H9 (cell line): ENCODE measurements around the gene IL3RA. TPM values are rescaled to one million over a fixed set of nuclear protein-coding genes. Genes with fewer than 3 reads are reported as not detected.

Source experiments
- DNase-seq: peaks from one replicate; pipeline ENCODE4 v3.0.0-alpha.2; 2017
- H2AFZ ChIP-seq: one replicate; pipeline ENCODE4 v1.6.1; 2013; ENCODE audit warnings: mild to moderate bottlenecking, low read length, control low read depth, moderate library complexity
- H2AK5ac ChIP-seq: 2 replicates; pipeline ENCODE4 v1.6.1; 2013; ENCODE audit warnings: low read length, control low read depth, mixed read lengths; ENCODE audit not compliant: insufficient read length
- H2BK120ac ChIP-seq: one replicate; pipeline ENCODE4 v1.6.1; 2013; ENCODE audit warnings: low read depth, mild to moderate bottlenecking, low read length, control low read depth, inconsistent platforms; ENCODE audit not compliant: poor library complexity, severe bottlenecking
- H2BK12ac ChIP-seq: 2 replicates; pipeline ENCODE4 v1.6.1; 2013; ENCODE audit warnings: low read length, control low read depth, mixed read lengths, low read depth; ENCODE audit not compliant: insufficient read length
- H2BK15ac ChIP-seq: 2 replicates; pipeline ENCODE4 v1.6.1; 2013; ENCODE audit warnings: low read depth, low read length, control low read depth
- H2BK20ac ChIP-seq: one replicate; pipeline ENCODE4 v1.6.1; 2013; ENCODE audit warnings: low read depth, mild to moderate bottlenecking, low read length, control low read depth, inconsistent platforms; ENCODE audit not compliant: poor library complexity, severe bottlenecking
- H2BK5ac ChIP-seq: 2 replicates; pipeline ENCODE4 v1.6.1; 2013; ENCODE audit warnings: low read length, control low read depth, mixed read lengths; ENCODE audit not compliant: insufficient read length
- H3K14ac ChIP-seq: 2 replicates; pipeline ENCODE4 v1.6.1; 2013; ENCODE audit warnings: low read length, control low read depth; ENCODE audit not compliant: insufficient read depth
- H3K18ac ChIP-seq: 2 replicates; pipeline ENCODE4 v1.6.1; 2013; ENCODE audit warnings: low read depth, mild to moderate bottlenecking, mixed read lengths, low read length, control low read depth; ENCODE audit not compliant: insufficient read length
- H3K23ac ChIP-seq: 2 replicates; pipeline ENCODE4 v1.6.1; 2013; ENCODE audit warnings: low read length, control low read depth, mixed read lengths, low read depth; ENCODE audit not compliant: insufficient read length
- H3K23me2 ChIP-seq: 2 replicates; pipeline ENCODE4 v1.6.1; 2013; ENCODE audit warnings: low read depth, mild to moderate bottlenecking, mixed read lengths, low read length, control low read depth; ENCODE audit not compliant: insufficient read length, poor library complexity, severe bottlenecking
- H3K27ac ChIP-seq: 2 replicates; pipeline ENCODE4 v1.5.1; 2013; ENCODE audit warnings: low read length, control low read depth, mixed read lengths, low read depth; ENCODE audit not compliant: insufficient read length
- H3K27me3 ChIP-seq: 2 replicates; pipeline ENCODE4 v1.6.1; 2013; ENCODE audit warnings: low read length, control low read depth, inconsistent platforms; ENCODE audit not compliant: insufficient read depth
- H3K4ac ChIP-seq: 2 replicates; pipeline ENCODE4 v1.6.1; 2013; ENCODE audit warnings: low read depth, mild to moderate bottlenecking, control low read depth, inconsistent platforms, low read length, moderate library complexity
- H3K4me1 ChIP-seq: 2 replicates; pipeline ENCODE4 v1.6.1; 2013; ENCODE audit warnings: low read length, control low read depth, inconsistent platforms; ENCODE audit not compliant: insufficient read depth
- H3K4me2 ChIP-seq: 2 replicates; pipeline ENCODE4 v1.6.1; 2013; ENCODE audit warnings: low read length, control low read depth, mixed read lengths; ENCODE audit not compliant: insufficient read length, insufficient read depth
- H3K56ac ChIP-seq: 2 replicates; pipeline ENCODE4 v1.6.1; 2013; ENCODE audit warnings: low read depth, mild to moderate bottlenecking, mixed read lengths, low read length, control low read depth; ENCODE audit not compliant: insufficient read length
- H3K79me1 ChIP-seq: 2 replicates; pipeline ENCODE4 v1.6.1; 2013; ENCODE audit warnings: low read depth, mild to moderate bottlenecking, moderate library complexity, low read length, control low read depth, inconsistent platforms; ENCODE audit not compliant: insufficient read depth, poor library complexity, severe bottlenecking
- H3K79me2 ChIP-seq: 2 replicates; pipeline ENCODE4 v1.6.1; 2013; ENCODE audit warnings: low read length, control low read depth, inconsistent platforms; ENCODE audit not compliant: insufficient read depth
- H3K9ac ChIP-seq: 2 replicates; pipeline ENCODE4 v1.6.1; 2013; ENCODE audit warnings: low read length, control low read depth, mixed read lengths; ENCODE audit not compliant: insufficient read length; ENCODE audit errors: extremely low read depth
- H3K9me3 ChIP-seq: one replicate; pipeline ENCODE4 v1.6.1; 2013; ENCODE audit warnings: low read depth, low read length, inconsistent platforms; ENCODE audit not compliant: control insufficient read depth
- H3T11ph ChIP-seq: one replicate; pipeline ENCODE4 v1.6.1; 2013; ENCODE audit warnings: mild to moderate bottlenecking, low read length, control low read depth, inconsistent platforms
- H4K20me1 ChIP-seq: one replicate; pipeline ENCODE4 v1.6.1; 2013; ENCODE audit not compliant: control insufficient read depth, insufficient read length, insufficient read depth
- H4K5ac ChIP-seq: 2 replicates; pipeline ENCODE4 v1.6.1; 2013; ENCODE audit warnings: low read depth, mild to moderate bottlenecking, mixed read lengths, low read length, control low read depth; ENCODE audit not compliant: insufficient read length
- H4K8ac ChIP-seq: replicated peaks from 2 replicates; pipeline ENCODE4 v1.6.1; 2013; ENCODE audit warnings: low read length, control low read depth, mixed read lengths, low read depth; ENCODE audit not compliant: insufficient read length
- H4K91ac ChIP-seq: 2 replicates; pipeline ENCODE4 v1.6.1; 2013; ENCODE audit warnings: low read depth, mild to moderate bottlenecking, moderate library complexity, mixed read lengths, low read length, control low read depth; ENCODE audit not compliant: insufficient read length
- H3K27ac Mint-ChIP-seq, 3 experiments: 2 replicates in 2 of 3; 3 replicates in 1 of 3; pipeline ENCODE4 v1.8.0; 2020 to 2021; ENCODE audit warnings: mixed read lengths in 3 of 3, mild to moderate bottlenecking in 1 of 3, moderate library complexity in 1 of 3
- H3K27me3 Mint-ChIP-seq: 2 replicates; pipeline ENCODE4 v1.8.0; 2021; ENCODE audit warnings: low read depth, mild to moderate bottlenecking, moderate library complexity, mixed read lengths
- H3K36me3 Mint-ChIP-seq, 3 experiments: 2 replicates in 2 of 3; 3 replicates in 1 of 3; pipeline ENCODE4 v1.8.0; 2020 to 2021; ENCODE audit warnings: low read depth in 3 of 3, mixed read lengths in 3 of 3; ENCODE audit not compliant: insufficient read depth in 1 of 3
- H3K4me1 Mint-ChIP-seq, 2 experiments: 2 replicates each; pipeline ENCODE4 v1.8.0; 2020; ENCODE audit warnings: mixed read lengths in 2 of 2
- H3K4me3 Mint-ChIP-seq, 2 experiments: 2 replicates in 1 of 2; 3 replicates in 1 of 2; pipeline ENCODE4 v1.8.0; 2020 to 2021; ENCODE audit warnings: mild to moderate bottlenecking in 2 of 2, mixed read lengths in 2 of 2, moderate library complexity in 1 of 2
- H3K9me3 Mint-ChIP-seq, 2 experiments: 2 replicates in 1 of 2; 3 replicates in 1 of 2; pipeline ENCODE4 v1.8.0; 2020; ENCODE audit warnings: mild to moderate bottlenecking in 2 of 2, mixed read lengths in 2 of 2, moderate library complexity in 1 of 2
- WGBS: extraction: QIAGEN DNeasy Blood & Tissue Kit; methylation state at CpG from one replicate; pipeline ENCODE4 v1.1.7; 2013; ENCODE audit warnings: missing lambda C conversion rate, low lambda C conversion rate, mixed read lengths; ENCODE audit not compliant: insufficient read length; ENCODE audit errors: extremely low coverage; 5-methylcytosine and 5-hydroxymethylcytosine counted together
- total RNA-seq: library from RNA; stranded (reverse); gene quantifications from 2 replicates; pipeline ENCODE4 v1.2.1, GENCODE V29; 2021
- TF ChIP-seq, protein P1 (sequence below): fragments of 200-600 bp; sonication (generic); conservative IDR thresholded peaks from 3 replicates; pipeline ENCODE4 v1.8.0; 2021; ENCODE audit warnings: antibody characterized with exemption, mild to moderate bottlenecking

The IL3RA gene
- total RNA-seq, 1 experiment from 2014 or later, result 0.24 TPM

DNA sequence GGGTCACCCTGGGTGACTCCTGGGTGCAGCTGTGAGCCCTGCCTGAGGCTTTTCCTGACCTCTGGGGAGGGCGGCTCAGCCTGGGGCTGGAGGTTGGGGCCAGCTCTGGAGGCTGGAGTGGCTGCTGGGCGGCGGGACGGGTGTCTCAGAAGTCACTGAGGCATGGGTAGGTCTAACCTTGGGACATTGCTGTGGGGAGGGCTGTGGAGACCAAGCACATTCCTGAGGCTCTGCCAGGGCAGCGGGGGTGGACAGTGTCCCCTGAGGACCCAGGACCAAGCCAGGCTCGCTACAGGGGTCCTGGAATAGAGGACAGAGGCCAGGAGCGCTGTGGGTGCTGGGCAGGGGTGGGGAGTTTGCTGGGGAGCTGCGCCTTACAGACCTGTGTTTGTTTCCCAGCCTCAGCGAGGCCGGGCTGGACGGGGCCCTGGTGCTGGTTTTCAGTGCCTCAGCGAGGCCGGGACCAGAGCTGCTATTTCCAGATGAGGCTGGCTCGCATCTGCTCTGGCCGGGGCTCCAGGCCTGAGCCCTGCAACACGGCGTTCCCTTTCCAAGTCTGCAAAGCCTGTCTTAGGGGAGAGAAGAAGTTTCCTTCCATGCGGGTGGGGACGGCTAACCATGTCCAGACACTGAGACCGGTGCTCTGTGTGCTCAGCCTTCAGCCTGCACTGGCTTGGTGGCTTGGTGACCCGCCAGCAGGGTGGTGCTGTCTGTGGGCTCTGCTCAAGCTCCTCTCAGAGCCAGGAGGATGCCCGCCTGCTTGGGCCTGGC, 58.3 kb downstream of the IL3RA start:
- TF ChIP-seq, protein P1, sequence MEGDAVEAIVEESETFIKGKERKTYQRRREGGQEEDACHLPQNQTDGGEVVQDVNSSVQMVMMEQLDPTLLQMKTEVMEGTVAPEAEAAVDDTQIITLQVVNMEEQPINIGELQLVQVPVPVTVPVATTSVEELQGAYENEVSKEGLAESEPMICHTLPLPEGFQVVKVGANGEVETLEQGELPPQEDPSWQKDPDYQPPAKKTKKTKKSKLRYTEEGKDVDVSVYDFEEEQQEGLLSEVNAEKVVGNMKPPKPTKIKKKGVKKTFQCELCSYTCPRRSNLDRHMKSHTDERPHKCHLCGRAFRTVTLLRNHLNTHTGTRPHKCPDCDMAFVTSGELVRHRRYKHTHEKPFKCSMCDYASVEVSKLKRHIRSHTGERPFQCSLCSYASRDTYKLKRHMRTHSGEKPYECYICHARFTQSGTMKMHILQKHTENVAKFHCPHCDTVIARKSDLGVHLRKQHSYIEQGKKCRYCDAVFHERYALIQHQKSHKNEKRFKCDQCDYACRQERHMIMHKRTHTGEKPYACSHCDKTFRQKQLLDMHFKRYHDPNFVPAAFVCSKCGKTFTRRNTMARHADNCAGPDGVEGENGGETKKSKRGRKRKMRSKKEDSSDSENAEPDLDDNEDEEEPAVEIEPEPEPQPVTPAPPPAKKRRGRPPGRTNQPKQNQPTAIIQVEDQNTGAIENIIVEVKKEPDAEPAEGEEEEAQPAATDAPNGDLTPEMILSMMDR, result no peak
- Mint-ChIP-seq H3K9me3 (peaks cover 3 to 4% of the 10 kb centered on the region in 2 experiments; a peak in 3 of 5 replicates), H3K36me3 (peaks cover 31 to 59% (median 40%) of the 10 kb centered on the region in 3 experiments), H3K27ac (peak overlapping the region in 2 of 3 experiments; percentile 41 to 81; a peak in 3 of 7 replicates), H3K4me3 (peak overlapping the region; percentile 92 to 95), H3K4me1 (peaks cover 22 to 38% of the 10 kb centered on the region in 2 experiments), H3K27me3 (no peaks in the 10 kb centered on the region; the same call in 1 of the 2 replicates)
- H3K23me2 ChIP-seq, result peaks cover 8% of the 10 kb centered on the region
- no peak overlapping the region for H4K91ac ChIP-seq
- no peak overlapping the region for H3K27ac ChIP-seq
- no peak overlapping the region for H3K4me2 ChIP-seq
- H3K4me1 ChIP-seq, result no peaks in the 10 kb centered on the region
- no peak overlapping the region for H3K56ac ChIP-seq
- no peak overlapping the region for H3K23ac ChIP-seq
- H4K5ac ChIP-seq, result no peak overlapping the region
- H2AFZ ChIP-seq, result no peak overlapping the region
- no peak overlapping the region for H2BK5ac ChIP-seq
- no peaks in the 10 kb centered on the region for H3K27me3 ChIP-seq
- H2AK5ac ChIP-seq, result no peak overlapping the region
- no peak overlapping the region for H2BK12ac ChIP-seq
- no peak for DNase-seq
- no peak overlapping the region for H3K18ac ChIP-seq
- H3K9me3 ChIP-seq, result no peaks in the 10 kb centered on the region
- no peak overlapping the region for H2BK120ac ChIP-seq
- H3K9ac ChIP-seq, result no peak overlapping the region
- H3T11ph ChIP-seq, result no peak overlapping the region
- no peak overlapping the region for H2BK15ac ChIP-seq
- H3K4ac ChIP-seq, result no peak overlapping the region
- peaks cover 18% of the 10 kb centered on the region; the same call in 1 of the 2 replicates for H3K79me2 ChIP-seq
- peaks cover 15% of the 10 kb centered on the region for H3K79me1 ChIP-seq
- no peak overlapping the region for H4K8ac ChIP-seq
- peaks cover 2% of the 10 kb centered on the region for H4K20me1 ChIP-seq
- H2BK20ac ChIP-seq, result no peak overlapping the region
- no CpG with 5 or more reads among the region's 22 CpGs for WGBS
- H3K14ac ChIP-seq, result no peak overlapping the region; the same call in 1 of the 2 replicates
